Measurements from ENCODE around the gene PALLD.
A peak's percentile ranks its signal among the peaks of the same experiment; 100 is the strongest.

The PALLD gene

GRCh38 chr4:168787801-168788595 lies 291.1 kb downstream of the PALLD start:
- Histone ChIP-seq H4K20me1 (no peaks in the 10 kb centered on the region), H3K27me3 (no peaks in the 10 kb centered on the region), H3K36me3 (peaks cover 0 to 15% (median 0%) of the 10 kb centered on the region in 11 experiments; a peak in 2 of 22 replicates), H3K9me3 (replicated peaks in 1 of 11) (peaks cover 0 to 23% (median 8%) of the 10 kb centered on the region in 11 experiments; a peak in 11 of 22 replicates), H3K4me3 (no peak overlapping the region), H3K9ac (no peak overlapping the region), H3K4me2 (no peak overlapping the region), H3K27ac (no peak overlapping the region), H3K4me1 (peaks cover 0 to 26% (median 13%) of the 10 kb centered on the region in 10 experiments; a peak in 12 of 20 replicates)
- TF ChIP-seq Cebpa-rat (IDR thresholded peaks at IDR 0.05) = no peak

GRCh38 chr4:168790898-168791297 lies 294.0 kb downstream of the PALLD start:
- Histone ChIP-seq H3K36me3 (peaks cover 0 to 15% (median 0%) of the 10 kb centered on the region in 11 experiments; a peak in 2 of 22 replicates), H4K20me1 (no peaks in the 10 kb centered on the region), H3K27ac (peak overlapping the region in 4 of 11 experiments; percentile 52 to 81 (median 63); a peak in 8 of 22 replicates), H3K4me3 (no peak overlapping the region), H3K4me2 (peak overlapping the region in 1 of 11 experiments; percentile 66; a peak in 3 of 22 replicates), H3K9ac (no peak overlapping the region), H3K4me1 (peaks cover 6 to 52% (median 38%) of the 10 kb centered on the region in 10 experiments), H3K9me3 (replicated peaks in 1 of 11) (peaks cover 0 to 40% (median 8%) of the 10 kb centered on the region in 11 experiments; a peak in 11 of 22 replicates), H3K27me3 (no peaks in the 10 kb centered on the region)
- TF ChIP-seq Cebpa-rat (IDR thresholded peaks at IDR 0.05) = no peak

GRCh38 chr4:168791376-168791775 lies 294.5 kb downstream of the PALLD start:
- Histone ChIP-seq H3K36me3 (peaks cover 0 to 15% (median 0%) of the 10 kb centered on the region in 11 experiments; a peak in 2 of 22 replicates), H4K20me1 (no peaks in the 10 kb centered on the region), H3K9me3 (replicated peaks in 1 of 11) (peaks cover 0 to 40% (median 8%) of the 10 kb centered on the region in 11 experiments; a peak in 11 of 22 replicates), H3K4me1 (peaks cover 6 to 57% (median 43%) of the 10 kb centered on the region in 10 experiments), H3K27me3 (no peaks in the 10 kb centered on the region), H3K4me3 (peak overlapping the region in 1 of 10 experiments; percentile 4; a peak in 1 of 20 replicates), H3K4me2 (peak overlapping the region in 1 of 11 experiments; percentile 66; a peak in 2 of 22 replicates), H3K27ac (peak overlapping the region in 4 of 11 experiments; percentile 52 to 81 (median 63); a peak in 8 of 22 replicates), H3K9ac (no peak overlapping the region)
- TF ChIP-seq Cebpa-rat (IDR thresholded peaks at IDR 0.05) = no peak

- Histone ChIP-seq H3K4me2 (peak overlapping the region; percentile 37 to 83 (median 63); a peak in 21 of 22 replicates), H3K9me3 (replicated peaks in 1 of 11) (peaks cover 0 to 40% (median 8%) of the 10 kb centered on the region in 11 experiments; a peak in 11 of 22 replicates), H3K27ac (peak overlapping the region in 9 of 11 experiments; percentile 14 to 98 (median 90); a peak in 17 of 22 replicates), H3K4me3 (no peak overlapping the region), H3K4me1 (peaks cover 6 to 78% (median 61%) of the 10 kb centered on the region in 10 experiments), H4K20me1 (no peaks in the 10 kb centered on the region), H3K36me3 (peaks cover 0 to 15% (median 0%) of the 10 kb centered on the region in 11 experiments; a peak in 2 of 22 replicates), H3K9ac (peak overlapping the region in 5 of 11 experiments; percentile 6 to 50 (median 38); a peak in 6 of 22 replicates), H3K27me3 (no peaks in the 10 kb centered on the region)
- no peak for TF ChIP-seq Cebpa-rat (IDR thresholded peaks at IDR 0.05)
Measured at GRCh38 chr4:168793542-168793941, 296.7 kb downstream of the PALLD start.

- Histone ChIP-seq H3K36me3 (peaks cover 0 to 15% (median 0%) of the 10 kb centered on the region in 11 experiments; a peak in 2 of 22 replicates), H4K20me1 (no peaks in the 10 kb centered on the region), H3K4me2 (peak overlapping the region; percentile 37 to 83 (median 63)), H3K9me3 (replicated peaks in 1 of 11) (peaks cover 0 to 44% (median 8%) of the 10 kb centered on the region in 11 experiments; a peak in 11 of 22 replicates), H3K4me3 (no peak overlapping the region), H3K27ac (peak overlapping the region in 10 of 11 experiments; percentile 37 to 98 (median 88); a peak in 18 of 22 replicates), H3K27me3 (no peaks in the 10 kb centered on the region), H3K9ac (peak overlapping the region in 5 of 11 experiments; percentile 6 to 50 (median 38); a peak in 6 of 22 replicates), H3K4me1 (peaks cover 6 to 79% (median 67%) of the 10 kb centered on the region in 10 experiments)
- TF ChIP-seq Cebpa-rat (IDR thresholded peaks at IDR 0.05) = no peak
Measured at GRCh38 chr4:168794092-168794707, 297.3 kb downstream of the PALLD start.

GRCh38 chr4:168794881-168795280 lies 298.0 kb downstream of the PALLD start:
- TF ChIP-seq Cebpa-rat (IDR thresholded peaks at IDR 0.05) = peak in 3 of 11 experiments; percentile 29 to 46 (median 40); a peak in 3 of 22 replicates

GRCh38 chr4:168795346-168795745 lies 298.5 kb downstream of the PALLD start:
- H3K27ac ChIP-seq = peak overlapping the region in 10 of 11 experiments; percentile 18 to 98 (median 88); a peak in 16 of 22 replicates
- peaks cover 0 to 47% (median 8%) of the 10 kb centered on the region in 11 experiments; a peak in 11 of 22 replicates for H3K9me3 ChIP-seq (replicated peaks in 1 of 11)
- no peaks in the 10 kb centered on the region for H4K20me1 ChIP-seq
- peaks cover 6 to 79% (median 68%) of the 10 kb centered on the region in 10 experiments for H3K4me1 ChIP-seq
- H3K27me3 ChIP-seq = no peaks in the 10 kb centered on the region
- H3K4me2 ChIP-seq = peak overlapping the region in 6 of 11 experiments; percentile 62 to 83 (median 77); a peak in 11 of 22 replicates
- peak overlapping the region in 4 of 11 experiments; percentile 50 to 83 (median 78); a peak in 4 of 22 replicates for H3K9ac ChIP-seq
- peaks cover 0 to 15% (median 0%) of the 10 kb centered on the region in 11 experiments; a peak in 2 of 22 replicates for H3K36me3 ChIP-seq
- 0 out of 22 replicates have a peak, but pooled peaks of 1 of the 11 experiments have one; percentile 1 for TF ChIP-seq Cebpa-rat (IDR thresholded peaks at IDR 0.05)
- no peak overlapping the region for H3K4me3 ChIP-seq

More at GRCh38 chr4:168794881-168795280, 298.0 kb downstream of the PALLD start:
- Histone ChIP-seq H3K4me2 (peak overlapping the region in 9 of 11 experiments; percentile 24 to 83 (median 72); a peak in 14 of 22 replicates), H3K36me3 (peaks cover 0 to 15% (median 0%) of the 10 kb centered on the region in 11 experiments; a peak in 2 of 22 replicates), H3K9ac (peak overlapping the region in 4 of 11 experiments; percentile 6 to 49 (median 34); a peak in 4 of 22 replicates), H3K27ac (peak overlapping the region in 10 of 11 experiments; percentile 37 to 98 (median 88); a peak in 18 of 22 replicates), H3K4me3 (no peak overlapping the region), H3K4me1 (peaks cover 6 to 79% (median 68%) of the 10 kb centered on the region in 10 experiments), H3K9me3 (replicated peaks in 1 of 11) (peaks cover 0 to 47% (median 8%) of the 10 kb centered on the region in 11 experiments; a peak in 11 of 22 replicates), H4K20me1 (no peaks in the 10 kb centered on the region), H3K27me3 (no peaks in the 10 kb centered on the region)

Measured in BLaER1 treated with 17β-estradiol and CSF1 and Interleukin-3, amounts not matched to agents 10 nM and 100 nM (cell line).